GM19452 (cell line): ENCODE data around the gene KLHL29.
"Not testable (repeated sequence)": the region's sequence is repeated elsewhere in the genome, so short reads cannot be mapped to it uniquely, and the experiment has no call there.

Source experiments
- ATAC-seq: cut with Tn5 transposase; IDR thresholded peaks from one replicate; pipeline ENCODE4 v1.9.1; 2021; ENCODE audit not compliant: unreplicated experiment

Gene KLHL29

DNA sequence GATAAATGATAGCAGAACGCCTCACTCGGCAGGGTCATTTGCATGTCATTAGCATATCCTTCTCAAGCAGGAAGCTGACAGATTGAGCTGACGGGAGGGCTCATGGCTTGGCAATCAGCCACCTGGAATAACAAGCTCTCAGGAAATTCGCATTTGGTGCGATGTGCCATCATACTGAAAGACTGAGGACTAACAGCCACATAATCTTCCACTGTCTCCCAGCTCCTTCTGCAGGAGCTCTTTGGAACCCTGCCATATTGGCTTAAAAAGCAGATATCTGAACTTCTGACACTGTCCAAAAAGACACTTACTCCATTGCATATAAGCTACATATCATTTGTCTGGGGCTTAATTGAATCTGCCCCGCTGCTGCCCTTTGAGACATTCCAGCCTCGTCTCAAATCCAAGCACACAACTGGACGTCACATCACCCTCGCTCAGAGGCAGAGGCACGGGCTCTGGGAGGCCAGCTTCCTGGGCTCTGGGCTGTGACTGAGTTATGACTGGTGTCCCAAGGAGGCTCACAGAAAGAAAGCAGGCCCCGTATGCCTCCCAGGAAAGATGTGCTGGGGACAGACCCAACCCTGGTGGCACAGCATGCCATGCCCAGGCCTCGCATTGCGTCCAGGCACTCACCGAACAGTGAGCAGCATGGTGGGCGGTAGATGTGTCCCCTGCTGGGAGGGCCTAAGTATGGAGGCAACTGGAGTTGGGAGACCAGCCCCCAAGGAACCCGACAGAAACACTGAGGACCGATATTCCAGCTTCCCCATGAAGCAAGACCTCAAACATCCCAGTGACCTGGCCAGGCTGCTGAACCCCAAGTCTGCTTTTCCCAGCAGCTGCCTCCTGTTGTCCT is 314.0 kb downstream of the KLHL29 start:
- ATAC-seq = no peak

DNA sequence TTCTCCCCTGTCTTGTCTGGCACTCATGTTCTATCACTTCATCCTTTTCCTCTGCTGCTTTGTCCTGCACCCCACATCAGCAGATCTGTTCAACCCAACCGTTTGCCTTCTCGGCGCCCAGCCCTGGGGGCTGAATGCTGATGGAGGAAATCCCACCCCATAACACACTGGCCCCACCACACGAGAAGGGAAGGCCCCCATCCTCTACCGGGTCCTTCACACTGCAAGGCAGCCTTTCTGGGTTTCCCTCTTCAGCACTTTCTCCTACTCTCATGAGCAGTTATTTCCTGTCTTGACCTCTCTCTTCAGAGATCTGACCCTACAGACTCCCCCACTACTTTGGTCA is 314.6 kb downstream of the KLHL29 start:
- ATAC-seq = no peak

DNA sequence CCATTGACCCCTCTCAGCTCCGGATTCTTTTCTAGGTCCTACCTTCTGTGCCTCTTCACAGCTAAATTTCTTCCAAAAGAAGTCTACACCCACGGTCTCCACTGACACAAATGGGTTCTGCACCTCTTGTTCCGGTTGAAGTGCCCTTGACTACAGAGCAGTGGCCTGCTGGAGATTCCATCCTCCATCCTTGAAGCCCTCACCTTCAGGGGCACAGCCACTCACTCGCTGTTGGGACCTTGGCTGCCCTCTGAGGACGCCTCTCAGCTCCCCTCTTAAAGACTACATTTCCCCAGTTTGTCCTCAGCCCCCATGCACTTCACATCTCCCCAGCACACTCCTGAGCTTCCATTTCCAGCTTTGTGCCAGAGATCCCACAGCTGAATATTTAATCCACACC is 315.6 kb downstream of the KLHL29 start:
- ATAC-seq = no peak

DNA sequence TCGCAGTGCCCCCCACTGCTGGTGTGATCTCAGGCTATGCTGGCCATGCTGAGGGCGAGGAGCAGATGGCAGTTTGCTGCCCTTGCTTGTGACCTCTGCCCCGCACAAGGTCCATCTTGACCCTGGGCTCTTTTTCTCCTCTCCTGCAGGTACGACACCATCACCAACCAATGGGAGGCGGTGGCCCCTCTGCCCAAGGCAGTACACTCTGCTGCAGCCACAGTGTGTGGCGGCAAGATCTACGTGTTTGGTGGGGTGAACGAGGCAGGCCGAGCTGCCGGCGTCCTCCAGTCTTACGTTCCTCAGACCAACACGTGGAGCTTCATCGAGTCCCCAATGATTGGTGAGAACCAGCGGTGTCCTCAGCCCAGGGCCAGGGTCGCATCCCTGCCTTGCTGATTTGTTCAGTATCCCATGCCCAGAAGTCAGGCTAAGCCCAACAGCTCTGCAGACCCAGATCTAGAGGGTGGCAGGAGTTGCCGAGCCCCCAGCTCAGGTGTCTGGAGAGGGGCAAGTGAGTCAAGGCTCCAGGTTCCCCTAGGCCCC is 318.1 kb downstream of the KLHL29 start:
- ATAC-seq = no peak

DNA sequence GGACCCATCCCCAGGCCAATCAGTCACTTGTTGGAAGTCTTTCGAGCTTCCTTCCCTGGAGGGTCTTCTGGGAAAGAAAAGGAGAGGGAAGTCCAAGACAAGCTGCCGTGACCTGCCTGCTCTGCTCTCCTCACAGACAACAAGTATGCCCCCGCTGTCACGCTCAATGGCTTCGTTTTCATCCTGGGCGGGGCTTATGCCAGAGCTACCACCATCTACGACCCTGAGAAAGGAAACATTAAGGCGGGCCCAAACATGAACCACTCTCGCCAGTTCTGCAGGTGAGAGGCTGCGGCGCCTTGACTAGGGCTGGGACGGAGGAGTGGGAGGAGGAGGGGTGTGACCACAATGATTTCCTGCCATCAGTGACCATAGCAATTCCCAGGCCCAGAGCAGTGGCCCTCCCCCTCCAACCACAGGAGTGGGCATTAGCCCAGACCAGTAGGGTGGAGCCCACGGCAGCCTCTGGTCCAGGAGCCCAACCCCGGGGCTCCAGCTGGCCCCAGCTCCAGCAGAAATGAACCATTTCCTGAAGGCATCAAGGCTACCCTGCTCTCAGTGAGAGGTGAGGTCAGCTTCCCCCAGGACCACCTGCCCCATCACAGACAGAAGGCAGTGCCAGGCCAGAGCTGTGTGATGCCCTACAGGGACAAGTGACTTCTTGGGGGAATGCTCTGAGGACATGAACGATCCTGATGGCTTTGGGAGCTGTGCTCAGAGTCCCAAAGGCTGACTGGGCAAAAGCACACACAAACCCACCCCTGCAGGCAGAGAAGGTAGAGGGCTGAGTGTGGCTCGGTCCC is 318.8 kb downstream of the KLHL29 start:
- no peak for ATAC-seq

DNA sequence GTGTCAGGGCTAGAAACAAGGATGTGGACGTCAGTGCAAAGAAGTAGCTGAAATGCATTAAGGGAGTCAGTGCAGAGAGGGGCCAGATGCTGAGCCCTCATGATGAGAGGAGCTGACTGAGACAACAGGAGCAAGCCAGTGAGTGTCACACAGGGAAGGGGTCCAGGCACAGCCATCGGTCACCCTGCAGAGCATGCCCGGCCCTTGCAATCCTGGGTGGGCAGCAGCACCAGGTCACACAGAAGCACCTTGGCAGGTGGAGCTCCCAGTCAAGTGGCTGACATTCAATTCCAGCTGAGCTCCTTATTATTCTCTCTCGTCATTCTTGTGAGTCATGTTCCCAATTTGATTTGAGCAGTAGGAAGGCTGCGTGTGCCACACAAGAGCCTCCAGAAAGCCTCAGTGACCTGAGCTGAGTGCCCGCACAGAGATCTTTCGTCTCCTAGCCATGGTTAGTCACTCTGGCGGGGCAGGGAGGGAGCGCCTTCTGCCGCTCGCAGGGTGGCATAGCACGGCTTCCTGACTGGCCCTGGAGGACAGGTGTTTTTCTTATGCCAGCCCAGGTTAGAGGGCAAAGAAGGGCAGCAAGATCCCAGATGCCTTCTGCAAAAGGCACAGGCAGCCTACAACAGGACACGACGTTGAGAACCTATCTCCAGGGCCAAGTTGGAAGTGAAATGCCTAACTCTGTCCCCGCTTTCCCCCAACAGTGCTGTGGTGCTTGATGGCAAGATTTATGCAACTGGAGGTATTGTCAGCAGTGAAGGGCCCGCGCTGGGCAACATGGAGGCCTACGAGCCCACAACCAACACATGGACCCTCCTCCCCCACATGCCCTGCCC is 321.0 kb downstream of the KLHL29 start:
- no peak for ATAC-seq

DNA sequence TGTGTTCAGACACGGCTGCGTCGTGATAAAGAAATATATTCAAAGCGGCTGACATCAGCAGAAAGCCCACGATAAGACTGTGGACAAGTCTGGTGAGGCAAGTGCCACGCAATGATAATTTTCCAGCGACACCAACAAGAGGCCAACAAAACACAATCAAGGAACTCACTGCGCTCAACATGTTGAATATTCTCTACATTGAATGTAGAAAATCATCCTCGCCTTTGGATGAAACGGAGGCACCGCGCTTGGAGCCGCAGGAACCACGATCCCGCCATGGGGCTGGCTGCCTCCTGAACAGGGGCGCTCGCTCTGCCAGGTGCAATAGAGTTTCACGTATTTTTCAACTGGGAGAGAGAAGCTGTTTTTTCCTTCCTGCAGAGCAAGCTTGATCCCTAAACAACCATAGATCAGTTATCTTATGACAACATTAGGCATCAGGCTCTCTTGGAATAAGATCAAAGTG is 321.7 kb downstream of the KLHL29 start:
- ATAC-seq = no peak

DNA sequence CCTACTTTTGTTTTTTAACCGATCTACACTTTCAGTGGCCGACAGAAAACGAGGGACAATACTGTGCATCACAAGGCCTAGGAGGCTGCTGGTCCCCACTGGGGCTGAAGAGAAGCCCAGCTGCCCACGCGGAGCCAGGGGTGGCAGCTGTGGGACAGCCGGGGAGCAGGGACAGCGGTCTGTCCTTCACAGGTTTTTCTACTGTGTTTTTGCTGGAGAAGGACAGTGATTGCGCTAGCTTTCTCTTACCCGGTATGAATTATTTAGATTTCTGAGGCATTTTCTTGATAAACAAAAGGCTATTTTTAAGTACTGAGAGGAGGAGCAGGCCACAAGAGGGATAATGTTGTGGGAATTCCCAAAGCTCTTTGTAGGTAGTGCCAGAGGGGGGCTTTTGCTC is 322.1 kb downstream of the KLHL29 start:
- no peak for ATAC-seq

DNA sequence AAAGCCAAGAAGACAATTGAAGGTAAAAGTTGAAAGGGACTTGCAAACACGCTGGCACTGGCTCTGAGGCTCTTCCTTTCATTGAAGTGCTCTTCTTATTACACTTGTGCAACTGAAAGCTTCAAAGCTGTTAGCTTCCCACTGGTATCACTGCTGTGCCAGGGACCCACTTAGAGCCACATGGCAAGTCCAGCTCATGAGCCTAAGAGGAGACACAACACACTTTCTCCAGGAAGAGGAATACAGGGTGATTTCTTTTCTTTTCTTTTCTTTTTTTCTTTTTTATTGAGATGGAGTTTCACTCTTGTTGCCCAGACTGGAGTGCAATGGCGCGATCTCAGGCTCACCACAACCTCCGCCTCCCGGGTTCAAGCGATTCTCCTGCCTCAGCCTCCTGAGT is 323.8 kb downstream of the KLHL29 start:
- ATAC-seq = no peak

DNA sequence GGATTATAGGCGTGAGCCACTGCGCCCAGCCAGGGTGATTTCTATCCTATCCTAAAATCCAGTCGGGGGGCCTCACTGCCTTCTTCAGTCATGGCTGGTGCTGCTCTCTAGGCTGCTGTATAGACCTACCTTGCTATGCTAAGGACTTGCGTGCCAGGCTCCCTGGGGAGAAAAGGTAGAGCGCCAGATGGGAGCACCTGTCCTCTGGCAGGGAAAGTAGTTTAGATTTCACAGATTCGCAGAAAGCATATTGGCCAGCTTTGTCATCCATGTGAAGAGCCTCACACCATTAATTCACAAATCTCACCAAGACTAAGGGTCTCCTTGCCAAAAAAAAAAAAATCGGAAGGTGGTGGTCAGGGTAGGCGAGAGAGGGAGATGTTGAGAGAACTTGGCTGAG is 324.3 kb downstream of the KLHL29 start:
- no peak for ATAC-seq

DNA sequence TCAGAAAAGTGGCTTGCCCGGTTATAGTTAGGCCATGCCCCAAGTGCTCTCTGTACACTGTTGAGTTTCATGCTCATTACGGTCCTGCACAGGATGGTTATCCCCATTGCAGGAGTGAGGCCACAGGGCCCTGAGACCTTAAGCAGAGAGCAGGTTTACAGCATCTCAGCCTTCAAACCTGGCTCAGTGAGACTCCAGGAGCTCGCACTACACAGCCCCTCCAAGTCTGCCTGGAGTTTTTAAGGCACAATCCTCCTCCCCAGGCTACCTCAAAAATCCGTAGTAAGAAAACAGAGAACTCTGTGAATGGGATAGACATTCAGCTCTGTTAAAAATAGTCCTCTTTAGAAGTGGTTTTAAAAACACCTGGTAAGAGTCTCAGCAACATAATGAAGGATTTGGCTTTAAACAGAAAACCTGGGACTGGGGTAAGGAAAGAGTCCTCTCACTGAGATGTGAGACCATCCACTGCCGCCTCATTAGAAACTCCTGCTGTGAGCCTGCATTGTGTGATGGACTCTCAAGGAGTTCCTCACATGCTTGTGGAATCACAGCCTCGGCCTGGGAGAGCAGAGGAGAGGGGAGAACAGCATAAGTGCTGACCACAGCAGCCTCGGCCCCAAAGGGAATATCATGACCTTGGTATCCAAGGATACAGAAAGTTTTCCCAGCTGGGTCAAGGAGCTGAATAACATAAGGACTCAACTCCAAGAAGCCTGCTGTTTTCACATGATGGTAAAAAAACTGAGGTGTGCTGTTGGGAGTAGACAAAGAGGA is 327.2 kb downstream of the KLHL29 start:
- no peak for ATAC-seq

DNA sequence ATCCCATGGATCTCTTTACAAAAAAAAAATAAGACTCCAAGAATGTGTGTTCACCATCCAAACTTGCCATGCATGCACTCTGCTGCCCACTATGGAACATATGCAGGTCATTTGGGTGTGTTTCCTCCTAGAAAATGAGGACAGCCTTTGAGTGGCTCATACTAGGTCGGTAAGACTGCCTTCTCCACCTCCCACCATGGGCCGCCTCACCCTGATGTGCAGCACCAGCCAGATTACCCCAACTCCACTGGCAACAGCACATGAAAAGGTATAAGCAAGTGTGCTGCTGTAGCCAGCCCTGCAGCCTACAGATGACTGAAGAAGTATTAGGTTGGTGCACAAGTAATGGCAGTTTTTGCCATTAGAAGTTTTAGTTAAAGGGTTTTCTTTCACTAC is 327.8 kb downstream of the KLHL29 start:
- no peak for ATAC-seq

DNA sequence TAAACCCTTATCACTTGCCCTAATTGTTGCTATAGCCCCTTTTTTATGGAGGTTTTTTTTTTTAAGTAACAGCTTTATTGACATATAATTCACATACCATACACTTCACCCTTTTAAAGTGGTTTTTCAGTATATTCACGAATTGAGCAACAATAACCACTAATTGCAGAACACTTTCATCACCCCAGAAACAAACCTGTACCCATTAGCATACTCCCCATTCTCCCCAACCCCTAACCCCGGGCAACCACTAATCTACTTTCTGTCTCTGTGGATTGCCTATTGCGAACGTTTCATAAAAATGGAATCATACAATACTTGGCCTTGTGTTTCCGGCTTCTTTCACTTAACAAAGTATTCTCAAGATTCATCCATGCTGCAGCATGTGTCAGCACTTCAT is 328.4 kb downstream of the KLHL29 start:
- no peak for ATAC-seq

DNA sequence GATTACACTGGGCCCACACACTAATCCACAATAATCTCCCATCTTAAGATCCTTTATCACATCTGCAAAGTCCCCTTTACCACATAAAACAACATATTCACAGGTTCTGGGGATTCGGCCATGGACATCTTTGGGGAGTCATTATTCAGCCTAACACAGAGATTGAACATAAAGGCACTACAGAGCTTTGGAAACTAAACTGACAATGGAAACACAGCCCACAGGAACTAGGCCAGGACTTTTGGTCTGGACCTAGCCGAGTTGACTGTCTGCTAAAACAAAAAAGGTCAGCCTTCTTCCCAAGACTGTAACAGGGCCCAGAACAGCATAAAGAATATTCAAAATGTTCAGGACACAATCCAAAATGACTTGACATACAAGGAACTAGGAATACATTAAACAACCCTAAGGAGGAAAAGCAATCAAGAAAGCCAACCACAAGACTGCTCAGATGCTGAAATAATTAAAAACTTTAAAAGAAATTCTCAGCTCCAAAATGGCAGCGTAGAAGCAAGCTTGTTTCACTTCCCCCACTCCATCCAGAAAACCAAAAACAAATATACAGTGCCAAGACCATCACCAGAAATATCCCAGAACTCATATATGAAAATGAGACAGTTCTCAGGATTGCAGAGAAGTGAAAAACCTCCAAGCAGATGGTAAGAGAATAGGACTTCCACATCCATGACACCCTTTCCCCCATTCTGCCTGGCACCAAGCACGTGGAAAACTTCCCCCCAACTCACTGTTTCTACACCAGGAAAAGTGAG is 334.1 kb downstream of the KLHL29 start:
- no peak for ATAC-seq

DNA sequence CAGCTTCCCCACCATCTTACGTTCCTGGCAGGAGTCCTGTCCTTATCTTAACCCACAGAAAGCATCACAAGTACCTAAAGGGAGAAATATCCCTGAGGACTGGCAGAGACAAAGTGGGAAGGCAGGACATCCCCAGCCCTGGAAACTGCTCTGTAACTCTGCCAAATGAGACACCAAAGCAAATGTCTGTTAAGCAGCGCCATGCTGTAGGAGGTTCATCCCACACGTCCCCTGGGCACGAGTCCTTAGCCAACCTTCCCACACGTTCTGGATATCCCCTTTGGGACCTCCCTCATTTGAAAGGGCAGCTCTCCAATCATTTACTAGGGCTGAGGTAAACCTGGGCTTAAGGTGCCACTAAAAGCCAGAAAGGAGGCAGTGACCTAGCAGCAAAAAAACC is 334.7 kb downstream of the KLHL29 start:
- no peak for ATAC-seq

DNA sequence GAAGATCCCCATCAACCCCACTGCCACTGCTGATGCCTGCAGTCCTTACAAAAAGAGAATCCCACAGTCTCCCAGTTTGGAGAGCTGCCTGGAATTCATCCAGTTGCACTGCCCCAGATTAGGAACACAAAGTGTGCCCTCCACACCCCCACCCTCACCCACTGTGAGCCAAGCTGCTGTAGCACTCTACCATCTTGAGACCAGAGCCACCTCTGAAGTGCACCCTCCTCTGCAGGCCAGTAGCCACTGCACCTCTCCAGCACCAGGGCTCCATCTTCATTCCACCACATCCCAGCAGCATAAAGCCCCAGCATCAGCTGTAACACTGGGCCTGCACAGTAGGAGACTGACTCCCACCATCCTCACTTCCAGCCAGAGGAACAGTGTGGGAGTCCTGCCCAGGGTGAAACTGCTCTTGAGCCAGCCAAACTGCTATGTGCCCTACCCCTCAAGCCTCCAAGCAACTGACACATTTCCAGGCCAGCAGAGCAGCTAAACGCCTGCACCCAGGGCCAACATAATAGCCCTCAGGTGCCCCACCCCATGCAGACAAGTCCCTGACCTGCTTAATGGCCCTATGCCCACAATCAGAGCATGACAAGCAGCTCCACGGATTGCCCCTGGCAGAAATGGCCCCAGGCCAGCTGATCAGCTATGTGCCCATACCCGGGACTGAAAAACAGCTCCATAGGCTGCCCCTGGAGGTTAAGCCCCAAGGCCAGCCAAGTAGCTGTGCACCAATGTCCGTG is 335.9 kb downstream of the KLHL29 start:
- no peak for ATAC-seq

DNA sequence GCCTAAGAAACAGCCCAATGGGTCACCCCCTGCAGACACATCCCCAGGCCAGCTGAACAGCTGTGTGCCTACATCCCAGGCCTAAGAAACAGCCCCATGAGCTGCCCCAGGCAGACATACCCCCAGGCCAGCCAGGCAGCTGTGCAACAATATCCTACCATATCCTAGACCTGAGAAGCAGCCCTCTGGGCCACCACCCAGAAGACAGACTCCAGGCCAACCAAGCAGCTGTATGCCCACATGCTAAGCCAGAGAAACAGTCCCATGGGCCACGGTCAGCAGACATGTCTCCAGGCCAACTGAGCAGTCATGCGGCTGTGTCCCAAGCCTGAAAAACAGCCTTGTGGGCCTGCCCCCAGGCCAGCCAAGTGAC is 336.5 kb downstream of the KLHL29 start:
- no peak for ATAC-seq

DNA sequence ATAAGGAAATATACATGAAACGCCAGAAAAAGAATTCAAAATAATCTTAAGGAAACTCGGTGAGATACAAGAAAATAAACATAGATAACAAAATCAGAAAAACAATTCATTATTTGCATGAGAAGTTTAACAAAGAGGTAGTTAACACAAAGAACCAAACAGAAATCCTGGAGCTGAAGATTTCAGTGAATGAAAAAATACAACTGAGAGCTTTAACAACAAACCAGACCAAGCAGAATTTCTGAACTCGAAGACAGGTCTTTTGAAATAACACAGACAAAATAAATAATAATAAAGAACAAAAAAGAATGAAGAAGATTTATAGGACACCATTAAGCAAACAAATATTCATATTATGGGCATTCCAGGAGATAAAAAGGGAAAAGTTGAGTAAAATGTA is 337.3 kb downstream of the KLHL29 start:
- ATAC-seq = no peak

DNA sequence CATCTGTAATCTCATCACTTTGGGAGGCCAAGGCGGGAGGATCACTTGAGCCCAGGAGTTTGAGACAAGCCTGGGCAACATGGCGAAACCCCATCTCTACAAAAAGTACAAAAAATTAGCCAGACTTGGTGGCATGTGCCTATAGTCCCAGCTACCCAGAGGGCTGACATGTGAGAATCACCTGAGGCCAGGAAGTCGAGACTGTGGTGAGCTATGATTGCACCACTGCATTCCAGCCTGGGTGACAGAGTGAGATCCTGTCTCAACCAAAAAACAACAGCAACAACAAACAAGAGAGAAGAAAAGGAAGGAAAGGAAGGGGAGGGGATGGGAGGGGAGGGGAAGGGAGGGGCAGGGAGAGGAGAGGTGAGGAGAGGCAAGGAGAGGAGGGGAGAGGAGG is 338.1 kb downstream of the KLHL29 start:
- not testable (repeated sequence) for ATAC-seq
